Measurements from ENCODE around the gene MYO5C.

GRCh38 chr15:52171386-52171785 is 124.2 kb downstream of the MYO5C start:
- TF ChIP-seq CTCF (CRISPR knock-in tag; IDR thresholded peaks at IDR 0.05) (no peak), ATF7-NPFF (CRISPR knock-in tag; IDR thresholded peaks at IDR 0.05; ENCODE audit: low read depth) (no peak), ATF3 (CRISPR knock-in tag; IDR thresholded peaks at IDR 0.05) (no peak), ARHGAP35 (CRISPR knock-in tag; IDR thresholded peaks at IDR 0.05; ENCODE audit: borderline replicate concordance) (no peak), EP300 (IDR thresholded peaks at IDR 0.05; ENCODE audit: low read depth in 2 of 2, low read length in 2 of 2) (no peak), EP300 (CRISPR knock-in tag; IDR thresholded peaks at IDR 0.05; ENCODE audit: borderline replicate concordance) (no peak), POLR2A (IDR thresholded peaks at IDR 0.05; ENCODE audit: insufficient read depth in 1 of 2, low read depth in 2 of 2, low read length in 2 of 2) (no peak), ZNF3 (CRISPR knock-in tag; IDR thresholded peaks at IDR 0.05) (no peak), MTA1 (CRISPR knock-in tag; IDR thresholded peaks at IDR 0.05; ENCODE audit: borderline replicate concordance) (no peak), ZBTB20 (CRISPR knock-in tag; IDR thresholded peaks at IDR 0.05; ENCODE audit: borderline replicate concordance, low read depth) (no peak), ZNF580 (CRISPR knock-in tag; IDR thresholded peaks at IDR 0.05; ENCODE audit: borderline replicate concordance, low read depth) (no peak), KLF13 (CRISPR knock-in tag; IDR thresholded peaks at IDR 0.05) (no peak)
